Neural progenitor cell (in vitro differentiated cells): ENCODE data around the gene NT5DC3.

ENCODE experiments used
- EZH2phosphoT487 ChIP-seq: fragments of 200-600 bp; sonication (generic); IDR thresholded peaks from 2 replicates; pipeline ENCODE4 v1.6.1; 2017; ENCODE audit warnings: antibody characterized with exemption
- TF ChIP-seq, protein P1 (sequence below): fragments of 200-600 bp; sonication (generic); IDR thresholded peaks from 2 replicates; pipeline ENCODE4 v1.5.1; 2017; ENCODE audit warnings: antibody characterized with exemption, mild to moderate bottlenecking

DNA sequence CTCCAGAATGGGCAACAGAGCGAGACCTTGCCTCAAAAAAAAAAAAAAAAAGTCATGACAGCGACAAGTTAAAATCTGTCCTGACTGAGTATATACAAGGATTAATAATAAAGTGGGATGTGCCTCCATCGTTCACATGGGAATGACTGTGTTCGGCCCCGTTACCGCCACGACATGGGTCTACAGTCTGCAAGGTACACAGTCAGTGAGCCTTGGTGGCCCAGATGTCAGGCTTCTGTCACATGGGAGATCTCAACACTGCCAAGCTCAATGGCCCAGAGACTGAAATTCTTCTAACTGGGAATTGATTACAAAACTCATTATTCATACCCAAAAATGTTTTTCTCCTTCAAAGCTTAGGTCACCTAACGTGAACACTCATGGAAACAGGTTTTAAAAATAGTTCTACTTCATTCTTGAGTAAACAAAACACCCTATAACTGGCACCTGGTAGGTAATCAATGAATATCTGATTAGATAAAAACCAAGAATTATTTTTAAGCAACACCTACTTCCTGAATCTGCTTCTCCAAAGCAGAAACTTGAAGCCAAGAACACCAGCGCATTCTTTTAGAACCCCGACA lies 66.0 kb downstream of the NT5DC3 start:
- TF ChIP-seq, protein P1, sequence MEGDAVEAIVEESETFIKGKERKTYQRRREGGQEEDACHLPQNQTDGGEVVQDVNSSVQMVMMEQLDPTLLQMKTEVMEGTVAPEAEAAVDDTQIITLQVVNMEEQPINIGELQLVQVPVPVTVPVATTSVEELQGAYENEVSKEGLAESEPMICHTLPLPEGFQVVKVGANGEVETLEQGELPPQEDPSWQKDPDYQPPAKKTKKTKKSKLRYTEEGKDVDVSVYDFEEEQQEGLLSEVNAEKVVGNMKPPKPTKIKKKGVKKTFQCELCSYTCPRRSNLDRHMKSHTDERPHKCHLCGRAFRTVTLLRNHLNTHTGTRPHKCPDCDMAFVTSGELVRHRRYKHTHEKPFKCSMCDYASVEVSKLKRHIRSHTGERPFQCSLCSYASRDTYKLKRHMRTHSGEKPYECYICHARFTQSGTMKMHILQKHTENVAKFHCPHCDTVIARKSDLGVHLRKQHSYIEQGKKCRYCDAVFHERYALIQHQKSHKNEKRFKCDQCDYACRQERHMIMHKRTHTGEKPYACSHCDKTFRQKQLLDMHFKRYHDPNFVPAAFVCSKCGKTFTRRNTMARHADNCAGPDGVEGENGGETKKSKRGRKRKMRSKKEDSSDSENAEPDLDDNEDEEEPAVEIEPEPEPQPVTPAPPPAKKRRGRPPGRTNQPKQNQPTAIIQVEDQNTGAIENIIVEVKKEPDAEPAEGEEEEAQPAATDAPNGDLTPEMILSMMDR, result no peak
- TF ChIP-seq EZH2phosphoT487, result no peak
